ENCODE measurements around the gene RFTN1. TPM values are rescaled to one million over a fixed set of nuclear protein-coding genes. Genes with fewer than 3 reads are reported as not detected.

Gene RFTN1
- total RNA-seq, 1 donor from 2014 or later: 84.1 TPM

DNA sequence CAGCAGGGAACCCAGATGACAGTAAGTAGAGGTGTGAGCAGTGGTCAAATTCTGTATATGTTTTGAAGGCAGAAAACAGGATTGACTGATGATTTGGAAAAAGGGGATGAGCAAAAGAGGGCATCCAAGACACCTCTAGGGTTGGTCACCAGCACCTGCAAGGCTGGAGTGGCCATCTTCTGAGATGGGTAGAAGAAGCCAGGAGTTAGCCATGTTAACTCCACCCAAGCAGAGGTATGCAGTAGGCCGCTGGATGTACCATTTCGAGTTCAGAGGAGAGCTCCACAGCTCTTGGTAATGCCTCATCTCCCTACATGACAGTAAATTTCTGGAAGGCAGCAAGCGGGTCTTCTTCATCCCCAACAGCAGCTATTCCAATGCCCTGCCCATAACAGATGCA, 7.0 kb downstream of the RFTN1 start:
- H3K27me3 Mint-ChIP-seq (ENCODE audit: unreplicated experiment): no peaks in the 10 kb centered on the region
- DNase-seq (ENCODE audit: extremely low spot score, unreplicated experiment): no peak
- TF ChIP-seq, protein P1, sequence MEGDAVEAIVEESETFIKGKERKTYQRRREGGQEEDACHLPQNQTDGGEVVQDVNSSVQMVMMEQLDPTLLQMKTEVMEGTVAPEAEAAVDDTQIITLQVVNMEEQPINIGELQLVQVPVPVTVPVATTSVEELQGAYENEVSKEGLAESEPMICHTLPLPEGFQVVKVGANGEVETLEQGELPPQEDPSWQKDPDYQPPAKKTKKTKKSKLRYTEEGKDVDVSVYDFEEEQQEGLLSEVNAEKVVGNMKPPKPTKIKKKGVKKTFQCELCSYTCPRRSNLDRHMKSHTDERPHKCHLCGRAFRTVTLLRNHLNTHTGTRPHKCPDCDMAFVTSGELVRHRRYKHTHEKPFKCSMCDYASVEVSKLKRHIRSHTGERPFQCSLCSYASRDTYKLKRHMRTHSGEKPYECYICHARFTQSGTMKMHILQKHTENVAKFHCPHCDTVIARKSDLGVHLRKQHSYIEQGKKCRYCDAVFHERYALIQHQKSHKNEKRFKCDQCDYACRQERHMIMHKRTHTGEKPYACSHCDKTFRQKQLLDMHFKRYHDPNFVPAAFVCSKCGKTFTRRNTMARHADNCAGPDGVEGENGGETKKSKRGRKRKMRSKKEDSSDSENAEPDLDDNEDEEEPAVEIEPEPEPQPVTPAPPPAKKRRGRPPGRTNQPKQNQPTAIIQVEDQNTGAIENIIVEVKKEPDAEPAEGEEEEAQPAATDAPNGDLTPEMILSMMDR (IDR thresholded peaks at IDR 0.05): no peak
- H3K27ac Mint-ChIP-seq (ENCODE audit: unreplicated experiment): no peak overlapping the region
- peaks cover 45% of the 10 kb centered on the region for H3K4me1 Mint-ChIP-seq (ENCODE audit: unreplicated experiment)
- no peak overlapping the region for H3K4me3 Mint-ChIP-seq (ENCODE audit: unreplicated experiment)
- H3K9me3 Mint-ChIP-seq (ENCODE audit: unreplicated experiment): no peaks in the 10 kb centered on the region
- H3K36me3 Mint-ChIP-seq (ENCODE audit: unreplicated experiment): peaks cover 19% of the 10 kb centered on the region

DNA sequence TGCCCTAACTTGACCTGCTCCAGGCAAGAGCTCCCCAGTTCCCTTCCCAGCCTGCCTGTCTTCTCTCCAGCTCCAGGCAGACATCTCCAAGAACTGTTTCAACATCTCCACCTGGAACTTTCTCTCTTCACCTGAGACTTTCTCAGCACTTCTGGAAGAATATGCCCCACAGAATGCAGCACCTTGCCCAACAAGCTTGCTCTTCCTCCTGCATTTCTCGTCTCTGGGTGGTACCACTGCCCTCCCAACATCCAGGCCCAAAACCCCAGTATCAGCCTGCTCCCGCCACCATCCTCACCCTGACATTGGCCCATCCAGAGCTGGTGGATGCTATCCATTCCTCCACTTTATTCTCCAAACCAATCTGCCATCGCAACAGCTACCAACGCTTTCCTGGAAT, 8.8 kb downstream of the RFTN1 start:
- TF ChIP-seq, protein P1 (IDR thresholded peaks at IDR 0.05): no peak
- Mint-ChIP-seq H3K27me3 (ENCODE audit: unreplicated experiment) (no peaks in the 10 kb centered on the region), H3K36me3 (ENCODE audit: unreplicated experiment) (peaks cover 27% of the 10 kb centered on the region), H3K4me1 (ENCODE audit: unreplicated experiment) (peaks cover 27% of the 10 kb centered on the region), H3K4me3 (ENCODE audit: unreplicated experiment) (no peak overlapping the region), H3K27ac (ENCODE audit: unreplicated experiment) (peak overlapping the region; percentile 36), H3K9me3 (ENCODE audit: unreplicated experiment) (no peaks in the 10 kb centered on the region)
- no peak for DNase-seq (ENCODE audit: extremely low spot score, unreplicated experiment)

DNA sequence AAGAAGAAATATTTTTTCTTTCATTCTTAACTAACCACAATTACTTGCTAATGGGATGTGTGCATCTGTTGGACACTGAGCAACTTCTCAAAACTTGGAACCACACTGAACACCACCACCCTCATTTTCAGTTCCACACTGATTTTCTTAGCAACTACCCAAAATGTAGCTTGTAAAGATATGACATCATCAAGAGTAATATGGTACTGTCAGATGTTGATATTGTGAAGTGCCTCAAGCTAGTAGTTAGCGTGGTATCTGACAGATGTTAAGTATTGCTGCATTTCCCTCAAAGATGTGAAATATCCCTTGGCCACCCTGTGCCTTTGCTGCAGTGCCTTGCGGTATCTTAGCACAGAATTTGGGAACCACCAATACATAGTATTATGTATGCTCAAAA, 9.3 kb downstream of the RFTN1 start:
- TF ChIP-seq, protein P1 (IDR thresholded peaks at IDR 0.05): no peak
- Mint-ChIP-seq H3K9me3 (ENCODE audit: unreplicated experiment) (no peaks in the 10 kb centered on the region), H3K36me3 (ENCODE audit: unreplicated experiment) (peaks cover 27% of the 10 kb centered on the region), H3K4me1 (ENCODE audit: unreplicated experiment) (peaks cover 25% of the 10 kb centered on the region), H3K27me3 (ENCODE audit: unreplicated experiment) (no peaks in the 10 kb centered on the region), H3K27ac (ENCODE audit: unreplicated experiment) (peak overlapping the region; percentile 36), H3K4me3 (ENCODE audit: unreplicated experiment) (no peak overlapping the region)
- DNase-seq (ENCODE audit: extremely low spot score, unreplicated experiment): no peak

DNA sequence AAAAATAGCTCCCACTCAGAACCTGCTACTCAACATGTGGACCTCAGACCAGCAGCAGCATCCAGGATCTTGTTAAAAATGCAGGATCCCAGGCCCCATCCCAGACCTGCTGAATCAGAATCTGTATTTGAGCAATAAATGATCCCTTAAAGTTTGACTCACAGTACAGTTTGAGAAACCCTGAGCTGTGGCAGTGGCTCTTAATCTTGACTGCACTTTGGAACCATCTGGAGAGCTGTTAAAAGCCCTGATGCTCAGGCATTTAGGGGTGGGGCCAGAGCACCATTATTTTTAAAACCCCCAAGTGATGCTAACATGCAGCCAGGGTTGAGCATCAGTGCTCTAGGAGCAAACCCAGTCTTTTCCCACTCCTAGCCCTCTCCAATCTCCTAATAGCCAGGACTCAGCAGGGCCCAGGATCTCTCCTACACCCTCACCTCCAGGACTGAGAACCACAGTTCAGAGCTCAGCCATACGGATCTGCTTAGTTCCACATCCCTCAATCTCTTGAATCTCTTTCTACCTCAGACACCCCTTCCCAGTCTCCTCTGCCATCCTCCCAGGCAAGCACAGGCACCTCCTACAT, 10.2 kb downstream of the RFTN1 start:
- H3K4me1 Mint-ChIP-seq (ENCODE audit: unreplicated experiment): peaks cover 26% of the 10 kb centered on the region
- peaks cover 27% of the 10 kb centered on the region for H3K36me3 Mint-ChIP-seq (ENCODE audit: unreplicated experiment)
- no peak overlapping the region for H3K4me3 Mint-ChIP-seq (ENCODE audit: unreplicated experiment)
- TF ChIP-seq, protein P1 (IDR thresholded peaks at IDR 0.05): no peak
- no peak overlapping the region for H3K27ac Mint-ChIP-seq (ENCODE audit: unreplicated experiment)
- no peaks in the 10 kb centered on the region for H3K9me3 Mint-ChIP-seq (ENCODE audit: unreplicated experiment)
- H3K27me3 Mint-ChIP-seq (ENCODE audit: unreplicated experiment): no peaks in the 10 kb centered on the region
- DNase-seq (ENCODE audit: extremely low spot score, unreplicated experiment): no peak

GRCh38 chr3:16502347-16502908, 11.1 kb downstream of the RFTN1 start:
- H3K27ac Mint-ChIP-seq (ENCODE audit: unreplicated experiment): no peak overlapping the region
- H3K4me1 Mint-ChIP-seq (ENCODE audit: unreplicated experiment): peaks cover 23% of the 10 kb centered on the region
- no peak overlapping the region for H3K4me3 Mint-ChIP-seq (ENCODE audit: unreplicated experiment)
- TF ChIP-seq, protein P1 (IDR thresholded peaks at IDR 0.05): no peak
- H3K9me3 Mint-ChIP-seq (ENCODE audit: unreplicated experiment): no peaks in the 10 kb centered on the region
- DNase-seq (ENCODE audit: extremely low spot score, unreplicated experiment): no peak
- peaks cover 27% of the 10 kb centered on the region for H3K36me3 Mint-ChIP-seq (ENCODE audit: unreplicated experiment)
- no peaks in the 10 kb centered on the region for H3K27me3 Mint-ChIP-seq (ENCODE audit: unreplicated experiment)

Measured in osteocyte (in vitro differentiated cells).